Activated naive CD8-positive, alpha-beta T cell treated with anti-CD3 and anti-CD28 coated beads, Interleukin-2, amount 10 ng/mL, durations not matched to agents 7 days and 5 days (primary cell): ENCODE measurements around the gene RIPOR3. TPM values are rescaled to one million over a fixed set of nuclear protein-coding genes. Genes with fewer than 3 reads are reported as not detected.

Experiments used
- ATAC-seq: fragments of 150-1000 bp; cut with Tn5 transposase; one replicate; pipeline ENCODE4 v1.10.0; 2021; ENCODE audit warnings: low read depth, moderate library complexity
- POLR2A ChIA-PET: fragments of 350-600 bp; sonication (Branson Sonifier 250); formaldehyde crosslinking; loops from one replicate; lab custom pipeline; 2021; ENCODE audit warnings: antibody characterized with exemption; lab: Charles Lee
- DNase-seq: peaks from one replicate; pipeline ENCODE4 v3.0.0; 2021
- H3K27ac Mint-ChIP-seq: one replicate; pipeline ENCODE4 v1.8.0; 2022; ENCODE audit warnings: mild to moderate bottlenecking, mixed read lengths
- H3K27me3 Mint-ChIP-seq: one replicate; pipeline ENCODE4 v1.8.0; 2022; ENCODE audit warnings: mild to moderate bottlenecking, moderate library complexity, mixed read lengths
- H3K36me3 Mint-ChIP-seq: one replicate; pipeline ENCODE4 v1.8.0; 2021; ENCODE audit warnings: mild to moderate bottlenecking, mixed read lengths
- H3K4me1 Mint-ChIP-seq: one replicate; pipeline ENCODE4 v1.8.0; 2021; ENCODE audit warnings: mixed read lengths
- H3K4me3 Mint-ChIP-seq: one replicate; pipeline ENCODE4 v1.8.0; 2022; ENCODE audit warnings: mild to moderate bottlenecking, moderate library complexity, mixed read lengths
- H3K9me3 Mint-ChIP-seq: one replicate; pipeline ENCODE4 v1.8.0; 2021; ENCODE audit warnings: mixed read lengths
- microRNA-seq: library from miRNA; unstranded; fragments of <30 nt; microRNA quantifications from one replicate; pipeline ENCODE4 v1.2.0, GENCODE V29; 2022
- total RNA-seq, 2 experiments: library from RNA; stranded (reverse); gene quantifications; one replicate each; pipeline ENCODE4 v1.2.3, GENCODE V29; 2021

The RIPOR3 gene
- total RNA-seq, 2 experiments from 2014 or later, result not detected

GRCh38 chr20:50536333-50536732 lies 155.0 kb downstream of the RIPOR3 start:
- ATAC-seq (no peak), DNase-seq (no peak)
- Mint-ChIP-seq H3K4me1 (peaks cover 31% of the 10 kb centered on the region), H3K4me3 (no peak overlapping the region), H3K9me3 (no peaks in the 10 kb centered on the region), H3K36me3 (peaks cover 18% of the 10 kb centered on the region), H3K27ac (no peak overlapping the region), H3K27me3 (no peaks in the 10 kb centered on the region)
- POLR2A ChIA-PET, result no interaction called here

Small RNAs within 50 kb of the gene (microRNA-seq; reads per million reads assigned to microRNA genes)
- gene MIR1302-5, result not detected
- not detected for gene MIR645

Other genes starting within 250 kb of the RIPOR3 start
- 10 to 100 TPM; 65.9 to 67.3 TPM for gene PTPN1, start 181.2 kb downstream of the RIPOR3 start, total RNA-seq
- 1 to 10 TPM; 6.1 to 6.8 TPM for gene PARD6B, start 40.0 kb upstream of the RIPOR3 start, total RNA-seq
- gene BCAS4, start 103.5 kb upstream of the RIPOR3 start, total RNA-seq, result 10 to 100 TPM; 35.0 to 35.2 TPM
- gene ADNP, start 239.9 kb upstream of the RIPOR3 start, total RNA-seq, result 10 to 100 TPM; 75.1 to 77.6 TPM